Loucy (cell line): ENCODE data around the gene LEMD1.
A peak's percentile ranks its signal among the peaks of the same experiment; 100 is the strongest.

ENCODE experiments used
- H2AFZ ChIP-seq: fragments of 200-600 bp; sonication (generic); 2 replicates; pipeline ENCODE4 v1.6.0; 2016; ENCODE audit warnings: antibody characterized with exemption, mild to moderate bottlenecking, low read length, moderate library complexity
- H3F3A ChIP-seq: fragments of 200-600 bp; 2 replicates; pipeline ENCODE4 v1.6.0; 2016; ENCODE audit warnings: antibody characterized with exemption, low read depth, mild to moderate bottlenecking
- H3K27me3 ChIP-seq: fragments of 200-600 bp; sonication (generic); 2 replicates; pipeline ENCODE4 v1.6.1; 2014; ENCODE audit warnings: low read length, mild to moderate bottlenecking; ENCODE audit not compliant: insufficient read depth, poor library complexity, severe bottlenecking
- H3K36me3 ChIP-seq: fragments of 200-600 bp; sonication (generic); 2 replicates; pipeline ENCODE4 v1.6.1; 2016; ENCODE audit warnings: low read length; ENCODE audit not compliant: insufficient read depth
- H3K4me1 ChIP-seq: fragments of 200-600 bp; sonication (generic); 2 replicates; pipeline ENCODE4 v1.5.1; 2014; ENCODE audit warnings: low read length, mild to moderate bottlenecking; ENCODE audit not compliant: insufficient read depth, poor library complexity, severe bottlenecking
- H3K4me2 ChIP-seq: fragments of 200-600 bp; sonication (generic); 2 replicates; pipeline ENCODE4 v1.6.0; 2014; ENCODE audit warnings: antibody characterized with exemption, low read length, low read depth, mild to moderate bottlenecking; ENCODE audit not compliant: poor library complexity, severe bottlenecking
- H3K4me3 ChIP-seq: fragments of 200-600 bp; sonication (generic); 2 replicates; pipeline ENCODE4 v1.5.1; 2014; ENCODE audit warnings: low read length, mild to moderate bottlenecking, mixed read lengths; ENCODE audit not compliant: poor library complexity, severe bottlenecking
- H3K79me2 ChIP-seq: fragments of 200-600 bp; sonication (generic); 2 replicates; pipeline ENCODE4 v1.6.1; 2014; ENCODE audit warnings: low read length; ENCODE audit not compliant: insufficient read depth
- H3K9ac ChIP-seq: fragments of 200-600 bp; sonication (generic); 2 replicates; pipeline ENCODE4 v1.6.0; 2014; ENCODE audit warnings: mild to moderate bottlenecking, low read depth, low read length, moderate library complexity; ENCODE audit not compliant: poor library complexity, severe bottlenecking
- H3K9me2 ChIP-seq: fragments of 200-600 bp; sonication (generic); replicated peaks from 2 replicates; pipeline ENCODE4 v1.6.1; 2016; ENCODE audit warnings: low read depth, low read length, mixed read lengths
- H3K9me3 ChIP-seq: fragments of 200-600 bp; sonication (generic); 2 replicates; pipeline ENCODE4 v1.6.1; 2014; ENCODE audit warnings: mild to moderate bottlenecking, antibody characterized with exemption, low read length, low read depth; ENCODE audit not compliant: insufficient read depth
- H4K20me1 ChIP-seq: fragments of 200-600 bp; sonication (generic); 2 replicates; pipeline ENCODE4 v1.6.0; 2014; ENCODE audit warnings: antibody characterized with exemption, low read length, mild to moderate bottlenecking; ENCODE audit not compliant: insufficient read depth, poor library complexity, severe bottlenecking
- EZH2phosphoT487 ChIP-seq: fragments of 200-600 bp; IDR thresholded peaks from 2 replicates; pipeline ENCODE4 v1.6.1; 2018; ENCODE audit warnings: antibody characterized with exemption, mild to moderate bottlenecking, moderate library complexity, borderline replicate concordance
- TF ChIP-seq, protein P1 (sequence below): fragments of 200-600 bp; sonication (generic); conservative IDR thresholded peaks from 2 replicates; pipeline ENCODE4 v1.5.1; 2014; ENCODE audit warnings: mild to moderate bottlenecking, antibody characterized with exemption, low read length

The LEMD1 gene

GRCh38 chr1:205354259-205355074, 67.4 kb downstream of the LEMD1 start:
- Histone ChIP-seq H4K20me1 (no peaks in the 10 kb centered on the region), H3K4me2 (no peak overlapping the region), H3F3A (no peaks in the 10 kb centered on the region), H3K9me3 (no peaks in the 10 kb centered on the region), H3K36me3 (no peaks in the 10 kb centered on the region), H3K9ac (no peak overlapping the region), H2AFZ (no peak overlapping the region), H3K4me3 (no peak overlapping the region), H3K27me3 (no peaks in the 10 kb centered on the region), H3K9me2 (no peaks in the 10 kb centered on the region), H3K4me1 (peaks cover under 1% of the 10 kb centered on the region), H3K79me2 (no peaks in the 10 kb centered on the region)
- TF ChIP-seq, protein P1, sequence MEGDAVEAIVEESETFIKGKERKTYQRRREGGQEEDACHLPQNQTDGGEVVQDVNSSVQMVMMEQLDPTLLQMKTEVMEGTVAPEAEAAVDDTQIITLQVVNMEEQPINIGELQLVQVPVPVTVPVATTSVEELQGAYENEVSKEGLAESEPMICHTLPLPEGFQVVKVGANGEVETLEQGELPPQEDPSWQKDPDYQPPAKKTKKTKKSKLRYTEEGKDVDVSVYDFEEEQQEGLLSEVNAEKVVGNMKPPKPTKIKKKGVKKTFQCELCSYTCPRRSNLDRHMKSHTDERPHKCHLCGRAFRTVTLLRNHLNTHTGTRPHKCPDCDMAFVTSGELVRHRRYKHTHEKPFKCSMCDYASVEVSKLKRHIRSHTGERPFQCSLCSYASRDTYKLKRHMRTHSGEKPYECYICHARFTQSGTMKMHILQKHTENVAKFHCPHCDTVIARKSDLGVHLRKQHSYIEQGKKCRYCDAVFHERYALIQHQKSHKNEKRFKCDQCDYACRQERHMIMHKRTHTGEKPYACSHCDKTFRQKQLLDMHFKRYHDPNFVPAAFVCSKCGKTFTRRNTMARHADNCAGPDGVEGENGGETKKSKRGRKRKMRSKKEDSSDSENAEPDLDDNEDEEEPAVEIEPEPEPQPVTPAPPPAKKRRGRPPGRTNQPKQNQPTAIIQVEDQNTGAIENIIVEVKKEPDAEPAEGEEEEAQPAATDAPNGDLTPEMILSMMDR = peak; percentile 86
- TF ChIP-seq EZH2phosphoT487 = no peak

DNA sequence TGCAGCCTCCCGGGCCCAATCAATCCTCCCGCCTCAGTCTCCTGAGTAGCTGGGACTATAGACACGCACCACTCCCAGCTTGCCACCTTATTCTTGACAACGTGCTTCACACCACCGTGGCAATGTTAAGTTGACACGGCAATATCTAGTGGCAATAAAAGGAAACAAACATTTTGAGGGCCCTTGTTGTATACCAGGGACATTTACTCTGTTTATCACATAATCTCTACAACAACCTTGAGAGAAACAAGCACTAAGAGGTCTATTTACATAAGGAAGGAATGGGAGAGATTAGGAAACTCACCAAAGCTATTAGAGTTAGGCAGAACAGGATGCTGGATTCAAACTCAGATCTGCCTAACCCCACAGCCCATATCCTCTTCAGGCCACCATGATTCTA, 68.2 kb downstream of the LEMD1 start:
- no peak for TF ChIP-seq EZH2phosphoT487
- TF ChIP-seq, protein P1 = no peak
- no peaks in the 10 kb centered on the region for H3K9me3 ChIP-seq
- no peaks in the 10 kb centered on the region for H3F3A ChIP-seq
- no peak overlapping the region for H3K4me2 ChIP-seq
- H3K9me2 ChIP-seq = no peaks in the 10 kb centered on the region
- H3K36me3 ChIP-seq = no peaks in the 10 kb centered on the region
- H3K79me2 ChIP-seq = no peaks in the 10 kb centered on the region
- no peak overlapping the region for H2AFZ ChIP-seq
- H3K9ac ChIP-seq = no peak overlapping the region
- no peak overlapping the region for H3K4me3 ChIP-seq
- no peaks in the 10 kb centered on the region for H4K20me1 ChIP-seq
- H3K27me3 ChIP-seq = no peaks in the 10 kb centered on the region
- peaks cover 4% of the 10 kb centered on the region for H3K4me1 ChIP-seq

DNA sequence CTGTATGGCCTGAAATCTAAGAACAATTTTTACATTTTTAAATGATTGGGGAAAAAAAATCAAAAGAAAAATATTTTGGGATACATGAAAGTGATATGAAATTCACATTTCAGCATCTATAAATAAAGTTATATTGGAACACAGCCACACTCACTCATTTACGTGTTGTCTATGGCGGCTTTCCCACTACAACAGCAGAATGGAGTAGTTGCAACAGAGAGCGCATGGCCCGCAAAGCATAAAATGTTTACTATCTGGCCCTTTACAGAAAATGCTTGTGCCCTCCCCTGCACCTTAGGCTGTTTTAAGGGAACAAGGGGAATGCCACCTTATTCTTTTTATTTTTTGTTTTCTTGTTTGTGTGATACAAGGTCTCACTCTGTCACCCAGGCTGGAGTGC, 68.7 kb downstream of the LEMD1 start:
- Histone ChIP-seq H3K4me3 (no peak overlapping the region), H3K9me3 (no peaks in the 10 kb centered on the region), H3K9me2 (no peaks in the 10 kb centered on the region), H3K4me1 (peaks cover 4% of the 10 kb centered on the region), H3K27me3 (no peaks in the 10 kb centered on the region), H3K4me2 (no peak overlapping the region), H4K20me1 (no peaks in the 10 kb centered on the region), H3K9ac (no peak overlapping the region), H3K36me3 (no peaks in the 10 kb centered on the region), H2AFZ (no peak overlapping the region), H3K79me2 (no peaks in the 10 kb centered on the region), H3F3A (no peaks in the 10 kb centered on the region)
- TF ChIP-seq, protein P1 = no peak
- no peak for TF ChIP-seq EZH2phosphoT487
